GM04504 (cell line): ENCODE results near the gene TBC1D22A.

ENCODE experiments used
- DNase-seq: peaks from one replicate; pipeline ENCODE4 v3.0.0-alpha.2; 2012; ENCODE audit warnings: low read depth

Gene TBC1D22A

DNA sequence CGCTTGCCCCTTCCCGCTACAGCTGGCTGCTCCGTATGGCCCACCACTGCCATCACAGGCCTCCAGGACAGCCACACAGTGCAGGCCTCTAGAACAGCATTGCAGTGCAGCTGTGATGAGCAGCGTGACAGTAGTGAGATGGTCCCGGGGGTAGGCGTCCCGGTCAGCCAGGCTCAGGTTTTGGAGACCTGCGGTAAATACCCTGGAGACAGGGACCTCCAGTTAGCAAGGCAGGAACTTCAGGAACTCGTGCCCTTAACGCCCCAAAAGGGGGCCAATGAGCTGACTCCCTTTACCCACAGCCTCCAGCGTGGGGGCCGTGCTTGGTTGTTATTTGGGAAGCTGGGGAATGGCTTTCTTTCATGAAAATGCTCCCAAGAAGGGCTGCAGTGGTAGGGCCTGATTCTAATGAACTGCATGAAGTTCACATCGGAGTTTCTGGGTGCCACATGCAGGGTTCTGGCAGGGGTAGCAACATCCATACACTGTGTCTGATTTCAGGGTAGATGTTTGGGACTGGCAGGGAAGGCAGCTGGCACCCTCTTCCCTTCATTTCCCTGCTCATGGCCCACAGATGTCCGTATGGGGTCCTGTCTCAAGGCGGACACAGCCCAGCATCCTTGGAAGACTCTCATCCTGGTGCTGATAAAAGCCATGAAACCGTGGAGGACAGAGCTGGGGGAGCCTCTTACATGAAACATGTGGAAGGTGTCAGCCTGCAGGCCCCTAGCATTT is 440.5 kb downstream of the TBC1D22A start:
- no peak for DNase-seq

DNA sequence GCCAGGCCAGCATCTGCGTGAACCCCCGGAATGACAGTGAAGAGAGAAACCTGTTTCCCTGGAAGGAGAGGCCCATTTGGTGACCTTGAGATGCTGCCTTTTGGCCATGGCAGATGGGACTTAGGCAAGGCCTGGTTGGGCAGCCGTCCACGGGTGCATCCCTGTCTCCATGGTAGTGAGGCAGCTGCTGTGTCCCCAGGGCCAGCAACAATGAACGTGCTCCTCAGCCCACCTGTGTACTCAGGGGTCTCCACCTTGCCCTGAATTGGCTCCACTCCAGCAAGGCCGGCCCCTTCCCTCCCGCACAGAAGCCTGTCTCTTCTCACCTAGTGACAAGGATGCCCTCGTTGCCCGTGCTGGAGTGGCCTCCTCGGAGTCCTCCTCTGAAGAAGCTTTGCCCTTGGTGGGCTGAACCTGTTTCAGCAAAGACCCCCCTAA is 441.1 kb downstream of the TBC1D22A start:
- no peak for DNase-seq

DNA sequence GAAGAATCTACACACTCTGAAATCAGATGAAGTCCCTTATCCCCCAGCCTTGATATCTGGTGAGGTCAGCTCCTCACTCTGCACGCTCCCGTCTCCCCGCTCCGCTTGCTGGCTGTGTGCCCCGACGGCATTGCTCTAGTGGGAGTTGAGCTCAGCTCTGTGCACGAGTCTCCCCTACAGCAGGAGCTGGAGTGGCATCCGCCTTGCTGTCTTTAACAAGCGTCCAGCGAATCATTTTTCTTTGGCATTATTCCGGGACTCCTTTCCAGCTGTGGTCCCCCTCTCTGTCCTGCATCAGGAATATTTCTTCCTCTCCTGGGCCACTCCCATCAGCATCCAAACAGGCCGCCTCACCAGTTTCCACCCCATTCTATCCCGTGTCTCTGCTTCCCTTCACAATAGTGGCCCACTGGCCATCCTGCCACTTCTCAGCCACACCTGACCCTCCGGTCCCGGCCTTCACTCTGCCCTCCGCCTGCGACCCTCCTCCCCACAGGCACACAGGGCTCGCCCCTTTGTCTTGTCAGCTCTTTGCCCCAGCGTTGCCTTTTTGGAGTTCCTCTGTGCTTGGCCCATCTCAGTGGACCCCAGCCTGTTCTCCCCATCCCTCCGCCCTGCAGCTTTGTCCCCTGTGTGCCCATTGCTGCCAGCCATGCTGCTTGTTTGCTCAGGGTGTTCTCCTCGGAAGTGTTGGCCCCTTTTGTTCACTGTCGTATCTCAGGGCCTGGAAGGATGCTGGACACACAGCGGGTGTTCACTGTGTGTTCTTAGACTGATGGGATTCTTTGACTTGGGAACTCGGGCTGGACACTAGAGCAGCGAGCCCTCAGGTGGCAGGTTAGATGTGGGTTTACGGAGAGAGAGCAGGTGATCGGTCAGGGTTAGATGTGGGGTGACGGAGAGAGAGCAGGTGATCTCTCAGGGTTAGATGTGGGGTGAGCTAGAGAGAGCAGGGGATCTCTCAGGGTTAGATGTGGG is 441.8 kb downstream of the TBC1D22A start:
- no peak for DNase-seq

DNA sequence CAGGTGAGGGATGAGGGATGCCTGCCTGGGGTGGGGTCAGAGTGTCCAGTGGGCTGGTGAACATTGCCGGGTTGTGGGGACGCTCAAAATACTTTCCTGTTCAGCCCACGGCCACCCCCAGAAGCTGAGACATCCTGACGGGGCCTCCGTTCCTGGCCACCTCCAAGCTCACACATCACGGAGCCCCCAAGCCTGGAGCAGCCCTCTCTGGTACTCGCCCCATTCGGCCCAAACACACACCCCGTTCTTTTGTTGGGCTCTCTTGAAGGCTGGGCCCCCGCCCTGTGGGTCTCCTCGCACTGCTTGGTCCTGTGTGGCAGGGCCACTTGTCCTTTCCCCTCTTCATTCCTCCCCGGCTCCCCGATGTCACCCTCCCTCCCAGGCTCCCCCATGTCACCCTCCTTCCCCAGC is 442.6 kb downstream of the TBC1D22A start:
- DNase-seq, result no peak

DNA sequence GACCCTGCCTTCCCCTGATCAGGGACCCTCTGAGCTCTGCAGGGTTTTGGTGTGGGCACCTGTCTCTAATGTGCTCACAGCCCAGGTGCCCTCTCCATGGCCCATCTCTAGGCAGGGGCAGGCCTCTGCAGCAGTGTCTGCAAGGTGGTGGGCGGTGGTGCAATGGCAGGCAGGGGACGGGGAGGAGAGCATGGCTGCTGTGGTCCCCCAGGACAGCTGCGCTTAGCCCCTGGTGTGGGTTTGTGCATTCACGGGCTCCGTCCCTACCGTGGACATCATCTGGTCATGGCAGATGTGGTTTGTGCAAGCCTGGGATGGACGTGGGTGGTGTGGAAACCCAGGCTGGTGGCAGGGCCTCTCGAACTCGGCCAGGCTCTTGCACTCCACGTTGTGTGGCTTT is 443.1 kb downstream of the TBC1D22A start:
- no peak for DNase-seq

DNA sequence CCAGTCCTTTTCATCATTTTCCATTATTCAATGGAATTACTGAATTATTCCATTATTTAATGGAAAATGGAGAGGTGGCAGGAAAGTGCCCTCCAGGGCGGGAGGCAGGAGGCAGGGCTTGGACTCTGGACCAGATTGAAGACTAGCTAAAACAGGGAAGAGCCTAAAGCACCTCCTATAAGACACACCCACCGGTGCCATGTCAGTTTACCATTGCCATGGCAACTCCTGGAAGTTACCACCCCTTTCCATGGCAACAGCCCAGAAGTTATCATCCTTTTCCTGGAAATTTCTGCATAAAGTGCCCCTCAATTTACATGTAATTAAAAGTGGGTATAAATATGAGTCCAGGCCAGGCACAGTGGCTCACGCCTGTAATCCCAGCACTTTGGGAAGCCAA is 443.7 kb downstream of the TBC1D22A start:
- no peak for DNase-seq

DNA sequence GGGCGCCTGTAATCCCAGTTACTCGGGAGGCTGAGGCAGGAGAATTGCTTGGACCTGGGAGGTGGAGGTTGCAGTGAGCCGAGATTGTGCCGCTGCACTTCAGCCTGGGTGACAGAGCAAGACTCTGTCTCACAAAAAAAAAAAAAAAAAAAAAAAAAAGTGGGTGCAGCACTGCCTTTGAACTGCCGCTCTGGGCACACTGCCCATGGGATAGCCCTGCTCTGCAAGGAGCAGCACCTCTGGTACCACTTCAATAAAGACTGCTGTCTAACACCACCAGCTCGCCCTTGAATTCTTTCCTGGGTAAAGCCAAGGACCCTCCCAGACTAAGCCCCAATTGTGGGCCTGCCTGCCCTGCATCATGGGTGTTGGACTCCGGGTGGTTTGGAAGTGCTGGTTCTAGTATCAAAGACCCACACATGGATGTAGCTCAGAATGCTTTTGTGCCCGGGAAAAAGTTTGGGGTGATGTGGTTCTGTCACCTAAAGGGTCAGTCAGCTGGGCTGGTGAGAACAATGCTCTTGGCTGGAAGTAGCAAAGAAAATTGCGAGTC is 444.3 kb downstream of the TBC1D22A start:
- DNase-seq, result no peak

DNA sequence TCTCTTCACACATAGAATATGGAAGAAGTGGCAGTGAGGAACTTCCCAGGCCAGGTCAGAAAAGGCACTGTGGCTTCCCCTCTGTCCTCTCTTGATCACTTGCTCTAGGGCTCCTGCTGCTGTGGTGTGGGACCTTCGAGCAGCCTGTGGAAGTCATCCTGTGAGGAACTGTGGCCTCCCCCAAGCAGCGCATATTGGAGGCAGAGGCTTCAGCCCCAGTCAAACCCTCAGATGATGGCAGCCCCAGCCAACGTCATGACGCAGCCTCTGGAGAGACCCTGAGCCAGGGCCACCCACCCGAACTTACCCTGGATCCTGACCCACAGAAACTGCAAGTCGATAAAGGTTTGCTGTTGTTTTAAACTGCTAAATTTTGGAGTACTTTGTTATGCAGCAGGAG is 444.9 kb downstream of the TBC1D22A start:
- DNase-seq, result no peak

DNA sequence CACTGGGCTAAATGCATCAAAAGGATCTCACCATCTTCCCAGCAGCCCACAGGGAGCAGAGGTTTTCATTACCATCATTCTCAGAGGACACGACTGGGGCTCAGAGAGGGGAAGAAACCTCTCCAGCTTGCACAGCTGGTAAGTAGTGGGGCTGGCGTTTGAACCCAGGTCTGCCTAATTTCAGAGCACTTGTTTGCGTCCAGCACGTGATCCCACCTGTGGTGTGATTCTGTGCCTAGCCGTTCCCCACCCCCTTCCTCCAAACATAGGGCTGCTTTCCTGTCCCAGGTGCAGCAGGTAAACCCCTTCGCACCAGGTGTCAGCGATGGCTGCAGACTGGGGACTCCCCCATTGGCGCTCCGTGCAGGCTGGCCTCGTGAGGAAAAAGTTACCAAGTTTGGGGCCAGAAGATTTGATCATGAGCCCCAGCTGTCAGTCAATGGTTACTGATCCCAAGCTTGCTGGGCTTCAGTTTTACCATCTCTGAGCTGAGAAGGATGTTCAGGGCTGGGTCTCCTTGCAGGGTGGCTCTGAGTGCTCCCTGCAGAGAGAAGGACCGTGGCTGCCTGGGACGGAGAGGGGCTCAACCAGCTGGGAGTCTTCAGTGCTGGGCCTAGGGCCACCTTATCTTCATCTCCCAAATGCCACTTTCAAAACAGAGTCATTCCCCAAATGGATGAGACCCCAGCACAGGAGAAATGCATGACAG is 445.6 kb downstream of the TBC1D22A start:
- no peak for DNase-seq

DNA sequence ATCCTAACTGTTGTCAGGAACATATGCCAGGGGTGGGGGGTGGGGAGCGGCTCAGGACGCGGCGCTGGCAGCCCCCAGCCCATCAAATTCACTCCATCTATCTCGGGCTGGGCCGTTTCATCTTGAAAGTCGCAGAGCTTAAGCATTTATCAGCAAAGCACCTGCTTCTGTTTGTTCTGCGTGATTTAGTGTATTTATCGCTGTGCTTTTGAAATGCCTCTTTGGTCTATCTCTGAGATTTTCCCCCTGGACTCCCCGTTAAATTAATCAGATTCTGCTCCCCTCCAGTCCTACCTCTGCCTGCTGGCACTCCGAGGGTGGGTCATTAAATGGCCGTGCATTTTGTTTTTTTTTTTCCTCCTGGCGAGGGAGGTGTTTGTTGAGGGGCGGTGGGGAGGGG is 446.2 kb downstream of the TBC1D22A start:
- no peak for DNase-seq

DNA sequence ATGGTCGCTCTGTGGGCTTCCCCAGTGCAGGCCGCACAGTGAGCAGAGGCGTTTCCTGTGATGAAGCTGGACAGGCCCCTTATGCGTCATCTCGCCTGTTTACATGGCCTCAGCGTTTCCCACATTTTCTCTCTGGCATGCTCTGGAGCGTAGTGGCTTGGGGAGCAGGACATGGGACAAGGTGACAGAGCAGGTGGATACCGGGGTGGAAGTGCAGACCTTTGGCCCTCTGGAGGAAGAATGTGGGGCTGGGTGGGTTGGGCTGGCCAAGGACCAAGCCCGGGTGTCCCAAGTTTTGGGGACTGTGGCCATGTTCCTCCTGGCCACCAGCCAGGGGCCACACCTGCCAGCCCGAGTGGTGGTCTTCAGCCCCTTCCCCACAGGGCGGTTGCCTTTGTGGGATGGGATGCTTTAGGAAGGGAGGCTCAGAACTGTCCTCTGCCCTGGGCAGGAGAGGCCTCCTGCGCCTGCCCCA is 446.6 kb downstream of the TBC1D22A start:
- DNase-seq, result no peak

DNA sequence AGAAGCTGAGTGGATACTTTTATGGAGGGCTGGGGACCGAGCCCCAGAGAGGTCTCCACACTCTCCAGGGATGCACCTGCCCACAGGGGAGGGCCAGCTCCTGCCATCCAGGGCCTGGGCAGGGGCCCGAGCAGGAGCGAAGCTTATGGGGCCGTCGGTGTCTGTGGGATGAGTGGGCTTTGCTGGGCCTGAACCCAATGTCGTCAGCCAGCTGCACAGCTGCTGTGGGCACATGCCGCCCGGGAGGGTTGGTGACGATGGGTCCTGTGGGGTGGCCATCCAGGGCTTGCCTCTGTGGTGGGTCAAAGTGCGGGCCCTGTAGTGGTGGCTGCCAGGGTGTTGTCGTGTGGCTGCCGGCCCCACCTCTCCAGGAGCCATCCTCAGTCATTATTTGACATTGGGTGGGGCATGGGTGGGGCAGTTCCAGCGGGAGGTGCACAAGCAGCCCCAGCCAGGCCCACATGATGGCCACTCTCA is 447.1 kb downstream of the TBC1D22A start:
- DNase-seq, result no peak

DNA sequence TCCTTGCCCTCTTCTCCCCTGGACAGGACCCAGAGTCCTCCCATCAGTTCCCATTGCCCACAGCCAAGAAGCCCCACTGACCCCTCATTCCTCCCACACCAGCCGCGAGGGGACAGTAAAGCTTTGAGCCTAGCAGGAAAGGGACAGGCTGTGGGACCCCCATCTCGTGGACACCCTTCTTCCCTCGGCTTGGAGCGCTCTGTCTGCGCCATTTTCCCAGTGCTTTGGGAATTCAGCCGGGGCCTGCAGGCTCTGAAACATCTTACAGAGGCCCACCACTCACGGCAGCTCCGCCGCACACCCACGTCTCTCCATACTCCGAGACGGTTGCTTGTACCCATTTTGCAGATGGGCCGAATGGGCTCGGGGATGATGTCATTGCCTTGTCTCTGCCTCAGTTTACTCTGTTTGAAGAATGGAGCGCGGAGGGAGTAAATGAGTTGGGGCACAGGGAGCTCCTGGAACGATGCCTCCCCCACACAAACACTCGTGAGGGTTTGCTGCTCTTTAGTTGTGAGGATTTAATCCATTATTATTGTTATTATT is 447.7 kb downstream of the TBC1D22A start:
- DNase-seq, result no peak

DNA sequence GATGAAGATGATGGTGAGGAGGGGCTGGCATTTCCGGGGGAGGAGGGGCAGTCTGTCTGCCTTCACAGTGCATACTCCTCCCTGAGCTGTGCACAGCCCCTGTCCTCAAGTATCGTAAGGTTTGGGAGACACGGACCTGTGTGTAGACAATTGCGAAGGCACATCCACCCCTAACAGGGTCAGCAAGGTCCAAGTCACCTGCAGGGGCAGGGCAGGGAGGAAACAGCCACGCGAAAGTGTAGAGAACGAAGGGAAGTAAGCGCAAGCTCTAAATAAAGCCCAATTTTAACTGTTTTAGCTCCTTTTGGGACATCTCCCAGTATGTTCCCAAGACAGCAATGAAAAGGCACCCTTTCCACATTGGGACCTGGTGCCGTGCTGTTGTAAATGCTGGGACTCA is 448.2 kb downstream of the TBC1D22A start:
- DNase-seq, result no peak

DNA sequence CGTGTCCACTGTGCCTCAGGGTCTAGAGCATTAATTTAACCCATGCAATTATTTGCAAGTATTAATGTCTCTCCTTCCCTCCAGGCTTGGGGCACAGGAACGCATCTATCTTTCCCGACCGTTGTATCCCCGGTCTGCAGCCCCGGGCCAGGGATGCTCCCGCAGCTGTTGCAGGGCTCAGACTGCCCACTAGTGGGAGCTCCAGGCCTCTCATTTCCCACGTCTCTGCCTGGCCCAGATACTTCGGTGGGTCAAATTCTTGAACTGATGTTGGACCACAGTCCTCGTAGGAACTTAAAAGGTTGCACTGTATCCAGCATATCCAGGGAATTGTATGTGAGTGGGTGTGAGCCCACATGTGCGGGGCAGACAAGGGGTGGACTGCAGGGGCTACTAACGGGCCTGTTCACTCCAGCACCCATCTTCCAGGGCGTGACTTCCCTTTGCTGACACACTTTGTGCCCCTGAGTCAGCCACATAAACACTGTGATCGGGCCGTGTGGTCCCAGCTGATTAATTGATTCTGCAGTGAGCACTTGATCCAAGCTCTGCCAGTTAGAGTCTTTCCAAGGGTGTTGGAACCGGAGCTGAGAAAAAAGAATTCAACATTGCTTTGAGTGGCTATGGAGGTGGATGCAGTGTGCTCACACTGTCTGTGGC is 451.3 kb downstream of the TBC1D22A start:
- DNase-seq, result no peak

DNA sequence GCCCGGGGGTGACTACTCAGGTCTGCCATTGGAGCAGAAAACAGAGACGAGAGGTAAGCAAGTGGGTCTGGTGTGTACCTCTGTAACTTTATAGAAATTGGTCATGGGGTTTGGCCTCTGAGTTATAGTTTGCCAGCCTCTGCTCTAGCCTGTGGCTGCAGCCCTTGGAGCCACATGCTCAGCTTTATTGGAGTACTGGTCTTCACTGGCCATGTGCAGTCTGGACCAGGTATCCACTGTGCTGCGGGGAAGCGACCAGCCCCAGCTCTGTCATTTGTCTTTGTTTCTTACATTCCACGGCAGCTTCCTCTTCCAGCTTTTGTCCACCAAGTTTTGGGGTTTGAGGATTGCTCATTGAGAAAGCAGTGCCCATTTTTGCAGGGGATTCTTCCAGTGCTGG is 453.4 kb downstream of the TBC1D22A start:
- no peak for DNase-seq

DNA sequence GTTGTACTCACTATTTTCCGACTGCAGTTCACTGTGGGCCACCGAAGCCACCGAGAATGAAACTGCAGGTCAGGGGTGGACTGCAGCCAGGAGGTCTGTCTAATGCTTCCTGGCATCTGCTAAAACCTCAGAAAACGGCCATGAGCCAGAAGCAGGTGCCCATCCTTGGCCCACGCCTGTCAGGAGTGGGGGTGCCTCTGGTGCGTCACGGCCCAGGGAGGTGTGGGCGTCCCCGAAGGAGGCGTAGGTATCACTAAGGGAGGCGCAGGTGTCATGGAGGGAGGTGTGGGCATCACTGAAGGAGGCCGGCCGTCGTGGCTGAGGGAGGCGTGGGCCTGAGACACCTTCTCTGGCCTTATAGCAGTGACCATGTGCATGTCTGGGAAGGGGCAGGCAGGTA is 456.2 kb downstream of the TBC1D22A start:
- DNase-seq, result no peak

DNA sequence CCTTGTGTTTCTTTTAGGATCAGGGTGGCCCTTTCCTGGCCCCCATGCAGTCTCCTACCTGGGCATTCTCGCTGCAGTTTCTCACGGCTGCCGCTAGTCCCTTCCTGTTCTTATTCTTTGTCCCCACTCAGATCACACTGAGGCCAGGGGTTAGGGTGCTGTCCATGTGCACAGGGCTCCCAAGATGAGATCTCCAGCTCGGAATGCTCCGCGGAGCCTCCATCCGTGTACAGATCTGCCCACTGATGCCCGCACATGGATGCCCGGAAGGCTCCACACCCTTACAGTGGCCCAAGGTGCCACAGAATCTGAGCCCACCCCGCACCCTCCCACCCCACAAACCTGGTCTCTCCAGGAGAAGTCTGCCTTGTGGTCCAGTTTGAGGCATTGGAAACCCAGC is 457.3 kb downstream of the TBC1D22A start:
- no peak for DNase-seq

DNA sequence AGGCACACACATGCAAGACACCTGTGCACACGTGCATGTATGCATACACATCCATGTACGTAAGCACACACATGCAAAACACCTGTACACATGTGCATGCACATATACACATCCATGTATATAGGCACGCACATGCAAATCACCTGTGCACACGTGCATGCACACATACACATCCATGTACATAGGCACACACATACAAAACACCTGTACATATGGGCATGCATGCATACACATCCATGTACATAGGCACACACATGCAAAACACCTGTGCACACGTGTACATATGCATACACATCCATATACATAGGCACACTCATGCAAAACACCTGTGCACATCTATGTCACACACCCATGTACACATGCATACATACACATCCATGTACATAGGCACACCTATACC is 458.3 kb downstream of the TBC1D22A start:
- DNase-seq, result no peak

DNA sequence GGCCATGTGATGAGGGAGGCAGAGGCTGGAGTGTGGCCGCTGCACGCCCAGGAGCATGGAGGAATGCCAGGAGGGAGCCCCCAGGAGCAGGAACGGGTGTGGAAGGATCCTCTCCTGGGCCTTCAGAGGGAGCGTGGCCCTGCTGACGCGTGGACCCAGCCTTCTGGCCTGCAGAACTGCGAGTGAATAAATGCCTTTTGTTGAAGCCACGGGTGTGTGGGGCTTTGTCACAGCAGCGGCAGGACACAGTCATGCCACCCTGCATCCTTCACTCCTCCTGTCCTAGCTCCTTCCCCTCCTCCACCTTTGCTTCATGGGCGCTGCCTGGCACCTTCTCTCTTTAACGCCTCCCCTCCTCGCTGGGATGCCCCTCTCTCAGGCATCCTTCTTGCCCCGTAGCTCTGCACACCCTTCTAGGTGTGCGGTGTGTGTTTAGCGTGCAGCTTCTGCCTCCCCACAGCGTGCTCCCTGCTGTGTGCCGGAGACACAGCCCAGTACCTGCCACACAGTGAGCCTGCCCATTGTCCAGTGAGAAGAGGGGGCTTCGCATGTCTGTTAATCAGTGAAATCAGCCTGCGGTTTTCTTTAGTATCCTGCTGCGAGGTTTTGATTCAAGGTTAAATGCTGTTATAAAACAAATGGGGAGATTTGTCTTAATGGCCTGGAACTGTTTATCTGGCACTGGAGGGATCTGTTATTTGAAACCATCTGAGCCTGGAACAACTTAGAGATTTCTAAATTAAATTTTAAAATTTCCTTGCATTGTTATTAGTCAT is 459.6 kb downstream of the TBC1D22A start:
- DNase-seq, result no peak
